Hepatocyte (in vitro differentiated cells): ENCODE results near the gene EPS8L1. TPM values are rescaled to one million over a fixed set of nuclear protein-coding genes. Genes with fewer than 3 reads are reported as not detected.

ENCODE experiments used
- DNase-seq: peaks from one replicate; pipeline ENCODE4 v3.0.0-alpha.2; 2016; ENCODE audit warnings: low spot score
- H2AFZ ChIP-seq: fragments of 200-600 bp; sonication (generic); 2 replicates; pipeline ENCODE4 v1.6.0; 2016; ENCODE audit warnings: antibody characterized with exemption, mild to moderate bottlenecking
- H3K27ac ChIP-seq: fragments of 200-600 bp; sonication (generic); 2 replicates; pipeline ENCODE4 v1.5.1; 2016; ENCODE audit warnings: mild to moderate bottlenecking
- H3K27me3 ChIP-seq: fragments of 200-600 bp; sonication (generic); 2 replicates; pipeline ENCODE4 v1.6.1; 2016
- H3K36me3 ChIP-seq: fragments of 200-600 bp; sonication (generic); replicated peaks from 2 replicates; pipeline ENCODE4 v1.5.1; 2016; ENCODE audit warnings: low read depth; ENCODE audit not compliant: insufficient read depth
- H3K4me1 ChIP-seq: fragments of 200-600 bp; sonication (generic); 2 replicates; pipeline ENCODE4 v1.5.1; 2016; ENCODE audit warnings: mild to moderate bottlenecking, moderate library complexity; ENCODE audit not compliant: insufficient read depth
- H3K4me2 ChIP-seq: fragments of 200-600 bp; sonication (generic); 2 replicates; pipeline ENCODE4 v1.6.0; 2016
- H3K4me3 ChIP-seq: fragments of 200-600 bp; sonication (generic); 2 replicates; pipeline ENCODE4 v1.5.1; 2016; ENCODE audit warnings: mild to moderate bottlenecking
- H3K79me2 ChIP-seq: fragments of 200-600 bp; sonication (generic); 2 replicates; pipeline ENCODE4 v1.6.0; 2017; ENCODE audit warnings: mild to moderate bottlenecking
- H3K9me2 ChIP-seq: fragments of 200-600 bp; sonication (generic); replicated peaks from 2 replicates; pipeline ENCODE4 v1.6.0; 2017; ENCODE audit warnings: mild to moderate bottlenecking; ENCODE audit not compliant: insufficient read depth
- H3K9me3 ChIP-seq: fragments of 200-600 bp; sonication (generic); 2 replicates; pipeline ENCODE4 v1.5.1; 2016; ENCODE audit warnings: low read depth, mild to moderate bottlenecking
- H4K20me1 ChIP-seq: fragments of 200-600 bp; sonication (generic); 2 replicates; pipeline ENCODE4 v1.6.0; 2016; ENCODE audit warnings: mild to moderate bottlenecking; ENCODE audit not compliant: insufficient read depth, poor library complexity, severe bottlenecking
- EZH2 ChIP-seq: fragments of 200-600 bp; sonication (generic); IDR thresholded peaks from 2 replicates; pipeline ENCODE4 v1.6.1; 2016; ENCODE audit warnings: antibody characterized with exemption, mild to moderate bottlenecking, borderline replicate concordance
- EZH2phosphoT487 ChIP-seq: fragments of 200-600 bp; sonication (generic); IDR thresholded peaks from one replicate; pipeline ENCODE4 v1.6.1; 2018; ENCODE audit warnings: antibody characterized with exemption, mild to moderate bottlenecking, low read depth, moderate library complexity; ENCODE audit not compliant: unreplicated experiment, severe bottlenecking
- WGBS: methylation state at CpG from one replicate; pipeline ENCODE4 v1.1.6; 2016; ENCODE audit warnings: low lambda C conversion rate; ENCODE audit errors: missing lambda C conversion rate; 5-methylcytosine and 5-hydroxymethylcytosine counted together
- polyA plus RNA-seq: library from polyadenylated mRNA; unstranded; fragments of >200 nt; fragmentation: Nextera tagmentation; extraction: Ambion mirVana; gene quantifications from 2 replicates; pipeline ENCODE4 v1.2.1, GENCODE V29; 2016
- total RNA-seq: library from RNA; depleted of rRNA; stranded (reverse); fragments of >200 nt; gene quantifications from 2 replicates; pipeline ENCODE4 v1.2.3, GENCODE V29; 2014
- TF ChIP-seq, protein P1 (sequence below): fragments of 200-600 bp; sonication (generic); IDR thresholded peaks from 2 replicates; pipeline ENCODE4 v1.5.1; 2016; ENCODE audit warnings: antibody characterized with exemption, mild to moderate bottlenecking; ENCODE audit not compliant: poor library complexity

The EPS8L1 gene
- total and polyA plus RNA-seq, 2 experiments from 2014 or later: 20.5 to 33.8 TPM

DNA sequence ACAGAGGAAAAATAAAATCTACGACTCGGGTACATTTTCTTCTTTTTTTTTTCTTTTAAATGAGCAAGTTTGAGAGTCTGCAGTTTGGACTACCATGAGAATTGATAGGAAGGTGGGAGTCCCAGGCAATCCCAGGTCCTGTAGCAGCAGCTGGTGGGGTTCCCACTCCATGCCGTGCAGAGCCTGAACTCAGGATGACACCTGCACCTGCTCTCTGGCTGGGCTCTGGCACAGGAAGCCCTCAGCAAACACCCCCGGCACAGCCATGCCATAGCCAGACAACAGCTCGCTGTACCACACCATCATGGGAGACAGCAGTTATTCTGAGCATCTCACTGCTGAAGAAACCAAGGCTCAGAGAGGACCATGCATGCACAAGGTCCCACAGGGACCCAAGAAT, 31.4 kb upstream of the EPS8L1 start:
- H3K36me3 ChIP-seq: no peaks in the 10 kb centered on the region
- WGBS: 95% methylated on average over 5 of the region's 5 CpGs
- no peak overlapping the region for H2AFZ ChIP-seq
- H4K20me1 ChIP-seq: no peaks in the 10 kb centered on the region
- H3K27ac ChIP-seq: no peak overlapping the region
- no peaks in the 10 kb centered on the region for H3K9me3 ChIP-seq
- no peaks in the 10 kb centered on the region for H3K9me2 ChIP-seq
- H3K79me2 ChIP-seq: no peaks in the 10 kb centered on the region
- TF ChIP-seq, protein P1, sequence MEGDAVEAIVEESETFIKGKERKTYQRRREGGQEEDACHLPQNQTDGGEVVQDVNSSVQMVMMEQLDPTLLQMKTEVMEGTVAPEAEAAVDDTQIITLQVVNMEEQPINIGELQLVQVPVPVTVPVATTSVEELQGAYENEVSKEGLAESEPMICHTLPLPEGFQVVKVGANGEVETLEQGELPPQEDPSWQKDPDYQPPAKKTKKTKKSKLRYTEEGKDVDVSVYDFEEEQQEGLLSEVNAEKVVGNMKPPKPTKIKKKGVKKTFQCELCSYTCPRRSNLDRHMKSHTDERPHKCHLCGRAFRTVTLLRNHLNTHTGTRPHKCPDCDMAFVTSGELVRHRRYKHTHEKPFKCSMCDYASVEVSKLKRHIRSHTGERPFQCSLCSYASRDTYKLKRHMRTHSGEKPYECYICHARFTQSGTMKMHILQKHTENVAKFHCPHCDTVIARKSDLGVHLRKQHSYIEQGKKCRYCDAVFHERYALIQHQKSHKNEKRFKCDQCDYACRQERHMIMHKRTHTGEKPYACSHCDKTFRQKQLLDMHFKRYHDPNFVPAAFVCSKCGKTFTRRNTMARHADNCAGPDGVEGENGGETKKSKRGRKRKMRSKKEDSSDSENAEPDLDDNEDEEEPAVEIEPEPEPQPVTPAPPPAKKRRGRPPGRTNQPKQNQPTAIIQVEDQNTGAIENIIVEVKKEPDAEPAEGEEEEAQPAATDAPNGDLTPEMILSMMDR: no peak
- no peak for TF ChIP-seq EZH2phosphoT487
- H3K4me3 ChIP-seq: no peak overlapping the region
- no peaks in the 10 kb centered on the region for H3K4me1 ChIP-seq
- H3K4me2 ChIP-seq: no peak overlapping the region
- H3K27me3 ChIP-seq: no peaks in the 10 kb centered on the region
- DNase-seq: no peak

- Histone ChIP-seq H3K79me2 (no peaks in the 10 kb centered on the region), H3K36me3 (no peaks in the 10 kb centered on the region), H3K9me3 (no peaks in the 10 kb centered on the region), H3K27ac (no peak overlapping the region), H3K27me3 (no peaks in the 10 kb centered on the region), H3K9me2 (no peaks in the 10 kb centered on the region), H3K4me1 (no peaks in the 10 kb centered on the region), H3K4me2 (no peak overlapping the region), H4K20me1 (no peaks in the 10 kb centered on the region), H2AFZ (no peak overlapping the region), H3K4me3 (no peak overlapping the region)
- TF ChIP-seq EZH2: no peak
- TF ChIP-seq EZH2phosphoT487: no peak
- TF ChIP-seq, protein P1: no peak
- 97% methylated on average over 30 of the region's 30 CpGs for WGBS
- DNase-seq: no peak
Observed at GRCh38 chr19:55044771-55045716, 30.6 kb upstream of the EPS8L1 start.

GRCh38 chr19:55046975-55047622, 28.6 kb upstream of the EPS8L1 start:
- DNase-seq: no peak
- Histone ChIP-seq H2AFZ (no peak overlapping the region), H3K27me3 (no peaks in the 10 kb centered on the region), H3K36me3 (no peaks in the 10 kb centered on the region), H3K4me3 (no peak overlapping the region), H3K4me2 (no peak overlapping the region), H3K9me3 (no peaks in the 10 kb centered on the region), H4K20me1 (no peaks in the 10 kb centered on the region), H3K9me2 (no peaks in the 10 kb centered on the region), H3K4me1 (no peaks in the 10 kb centered on the region), H3K27ac (no peak overlapping the region), H3K79me2 (no peaks in the 10 kb centered on the region)
- no peak for TF ChIP-seq EZH2phosphoT487
- TF ChIP-seq, protein P1: no peak
- WGBS: 89% methylated on average over 17 of the region's 17 CpGs
